Karpas-422 (cell line): ENCODE results near the gene LRRC23. TPM values are rescaled to one million over a fixed set of nuclear protein-coding genes. Genes with fewer than 3 reads are reported as not detected.
A peak's percentile ranks its signal among the peaks of the same experiment; 100 is the strongest.

Experiments
- DNase-seq: peaks from one replicate; pipeline ENCODE4 v3.0.0-alpha.2; 2015
- H2AFZ ChIP-seq: fragments of 200-600 bp; sonication (generic); 2 replicates; pipeline ENCODE4 v1.6.1; 2014; ENCODE audit warnings: antibody characterized with exemption, low read length, mixed read lengths
- H3K27ac ChIP-seq: fragments of 200-600 bp; sonication (generic); 2 replicates; pipeline ENCODE4 v1.5.1; 2014; ENCODE audit warnings: mild to moderate bottlenecking, low read length, moderate library complexity
- H3K27me3 ChIP-seq: fragments of 200-600 bp; sonication (generic); 2 replicates; pipeline ENCODE4 v1.6.1; 2014; ENCODE audit warnings: low read length, mixed read lengths
- H3K36me3 ChIP-seq: fragments of 200-600 bp; sonication (generic); 2 replicates; pipeline ENCODE4 v1.6.1; 2014; ENCODE audit warnings: low read length, mixed read lengths; ENCODE audit not compliant: insufficient read depth
- H3K4me1 ChIP-seq: fragments of 200-600 bp; sonication (generic); 2 replicates; pipeline ENCODE4 v1.6.1; 2014; ENCODE audit warnings: mild to moderate bottlenecking, low read length, mixed read lengths
- H3K4me2 ChIP-seq: fragments of 200-600 bp; sonication (generic); 2 replicates; pipeline ENCODE4 v1.6.1; 2014; ENCODE audit warnings: low read length, low read depth, mild to moderate bottlenecking; ENCODE audit not compliant: poor library complexity, severe bottlenecking
- H3K4me3 ChIP-seq: fragments of 200-600 bp; sonication (generic); 2 replicates; pipeline ENCODE4 v1.5.1; 2014; ENCODE audit warnings: mild to moderate bottlenecking, antibody characterized with exemption, low read length, mixed read lengths
- H3K79me2 ChIP-seq: fragments of 200-600 bp; sonication (generic); 2 replicates; pipeline ENCODE4 v1.6.1; 2014; ENCODE audit warnings: mild to moderate bottlenecking, low read length, mixed read lengths
- H3K9ac ChIP-seq: fragments of 200-600 bp; sonication (generic); 2 replicates; pipeline ENCODE4 v1.6.0; 2014; ENCODE audit warnings: low read length
- H3K9me2 ChIP-seq: fragments of 200-600 bp; sonication (generic), shearing (Covaris generic); replicated peaks from 2 replicates; pipeline ENCODE4 v1.6.0; 2014; ENCODE audit warnings: mild to moderate bottlenecking, low read length, moderate library complexity; ENCODE audit not compliant: insufficient read depth
- H3K9me3 ChIP-seq: fragments of 300-700, 200-600 bp; sonication (generic); 2 replicates; pipeline ENCODE4 v1.6.1; 2014; ENCODE audit warnings: low read length, mixed read lengths
- H4K20me1 ChIP-seq: fragments of 200-600 bp; sonication (generic); 2 replicates; pipeline ENCODE4 v1.6.1; 2014; ENCODE audit warnings: mild to moderate bottlenecking, antibody characterized with exemption, low read length, low read depth; ENCODE audit not compliant: insufficient read depth
- total RNA-seq: library from RNA; depleted of rRNA; stranded (reverse); fragments of >200 nt; shearing (Covaris generic); gene quantifications from 2 replicates; pipeline ENCODE4 v1.2.3, GENCODE V29; 2014; ENCODE audit warnings: low replicate concordance

LRRC23 gene
- total RNA-seq, 1 experiment from 2014 or later = 9.7 TPM

DNA sequence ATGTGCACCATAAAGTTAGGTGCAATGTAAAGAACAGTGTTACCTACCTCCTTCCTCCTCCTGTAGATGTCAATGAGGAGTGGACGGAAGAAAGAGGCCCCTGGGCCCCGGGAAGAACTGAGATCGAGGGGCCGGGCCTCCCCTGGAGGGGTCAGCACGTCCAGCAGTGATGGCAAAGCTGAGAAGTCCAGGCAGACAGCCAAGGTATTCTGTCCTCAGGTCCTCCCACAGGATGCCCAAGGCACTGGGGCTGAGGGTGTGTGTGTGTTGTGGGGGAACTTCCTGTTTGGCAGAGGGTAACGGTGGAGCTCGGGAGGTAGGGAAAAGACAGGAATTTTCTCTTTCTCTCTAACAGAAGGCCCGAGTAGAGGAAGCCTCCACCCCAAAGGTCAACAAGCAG lies 29.5 kb downstream of the LRRC23 start:
- no peak overlapping the region for H3K27ac ChIP-seq
- no peak overlapping the region for H3K9ac ChIP-seq
- H3K9me3 ChIP-seq = no peaks in the 10 kb centered on the region

DNA sequence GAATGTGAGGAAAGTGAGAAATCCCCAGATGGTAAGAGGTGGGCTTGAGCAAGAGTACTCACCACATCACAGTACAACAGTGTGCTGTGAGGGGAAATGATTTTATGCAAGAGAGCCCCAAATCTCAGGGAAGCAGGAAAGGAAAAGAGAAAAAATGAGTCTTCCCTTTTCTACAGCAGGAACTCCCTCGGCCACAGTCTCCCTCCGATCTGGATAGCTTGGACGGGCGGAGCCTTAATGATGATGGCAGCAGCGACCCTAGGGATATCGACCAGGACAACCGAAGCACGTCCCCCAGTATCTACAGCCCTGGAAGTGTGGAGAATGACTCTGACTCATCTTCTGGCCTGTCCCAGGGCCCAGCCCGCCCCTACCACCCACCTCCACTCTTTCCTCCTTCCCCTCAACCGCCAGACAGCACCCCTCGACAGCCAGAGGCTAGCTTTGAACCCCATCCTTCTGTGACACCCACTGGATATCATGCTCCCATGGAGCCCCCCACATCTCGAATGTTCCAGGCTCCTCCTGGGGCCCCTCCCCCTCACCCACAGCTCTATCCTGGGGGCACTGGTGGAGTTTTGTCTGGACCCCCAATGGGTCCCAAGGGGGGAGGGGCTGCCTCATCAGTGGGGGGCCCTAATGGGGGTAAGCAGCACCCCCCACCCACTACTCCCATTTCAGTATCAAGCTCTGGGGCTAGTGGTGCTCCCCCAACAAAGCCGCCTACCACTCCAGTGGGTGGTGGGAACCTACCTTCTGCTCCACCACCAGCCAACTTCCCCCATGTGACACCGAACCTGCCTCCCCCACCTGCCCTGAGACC lies 31.0 kb downstream of the LRRC23 start:
- no peaks in the 10 kb centered on the region for H3K9me2 ChIP-seq
- H3K27me3 ChIP-seq = no peaks in the 10 kb centered on the region
- DNase-seq = no peak
- H3K9ac ChIP-seq = peak overlapping the region; percentile 85
- peaks cover 38% of the 10 kb centered on the region for H3K4me1 ChIP-seq
- peak overlapping the region; percentile 80; the same call in 1 of the 2 replicates for H3K4me3 ChIP-seq
- peak overlapping the region; percentile 76 for H3K27ac ChIP-seq
- no peaks in the 10 kb centered on the region for H3K9me3 ChIP-seq
- peak overlapping the region; percentile 85 for H3K4me2 ChIP-seq
- no peaks in the 10 kb centered on the region for H4K20me1 ChIP-seq
- H3K79me2 ChIP-seq = peaks cover 4% of the 10 kb centered on the region
- no peak overlapping the region for H2AFZ ChIP-seq
- H3K36me3 ChIP-seq = peaks cover 9% of the 10 kb centered on the region; the same call in 1 of the 2 replicates

More for the DNA sequence above, 29.5 kb downstream of the LRRC23 start:
- no peak for DNase-seq
- peaks cover 9% of the 10 kb centered on the region; the same call in 1 of the 2 replicates for H3K36me3 ChIP-seq
- no peak overlapping the region for H2AFZ ChIP-seq
- H3K27me3 ChIP-seq = no peaks in the 10 kb centered on the region
- H3K9me2 ChIP-seq = no peaks in the 10 kb centered on the region
- H3K79me2 ChIP-seq = peaks cover 17% of the 10 kb centered on the region
- H3K4me2 ChIP-seq = no peak overlapping the region
- H4K20me1 ChIP-seq = no peaks in the 10 kb centered on the region
- peaks cover 49% of the 10 kb centered on the region for H3K4me1 ChIP-seq
- H3K4me3 ChIP-seq = no peak overlapping the region

DNA sequence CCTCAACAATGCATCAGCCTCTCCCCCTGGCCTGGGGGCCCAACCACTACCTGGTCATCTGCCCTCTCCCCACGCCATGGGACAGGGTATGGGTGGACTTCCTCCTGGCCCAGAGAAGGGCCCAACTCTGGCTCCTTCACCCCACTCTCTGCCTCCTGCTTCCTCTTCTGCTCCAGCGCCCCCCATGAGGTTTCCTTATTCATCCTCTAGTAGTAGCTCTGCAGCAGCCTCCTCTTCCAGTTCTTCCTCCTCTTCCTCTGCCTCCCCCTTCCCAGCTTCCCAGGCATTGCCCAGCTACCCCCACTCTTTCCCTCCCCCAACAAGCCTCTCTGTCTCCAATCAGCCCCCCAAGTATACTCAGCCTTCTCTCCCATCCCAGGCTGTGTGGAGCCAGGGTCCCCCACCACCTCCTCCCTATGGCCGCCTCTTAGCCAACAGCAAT lies 31.6 kb downstream of the LRRC23 start:
- H3K79me2 ChIP-seq = no peaks in the 10 kb centered on the region
- H3K4me2 ChIP-seq = peak overlapping the region; percentile 85
- no peaks in the 10 kb centered on the region for H4K20me1 ChIP-seq
- no peaks in the 10 kb centered on the region for H3K27me3 ChIP-seq
- no peak for DNase-seq
- H3K4me1 ChIP-seq = peaks cover 35% of the 10 kb centered on the region
- H3K9me2 ChIP-seq = no peaks in the 10 kb centered on the region
- no peak overlapping the region for H2AFZ ChIP-seq
- H3K9me3 ChIP-seq = no peaks in the 10 kb centered on the region
- H3K36me3 ChIP-seq = peaks cover 9% of the 10 kb centered on the region; the same call in 1 of the 2 replicates
- H3K27ac ChIP-seq = peak overlapping the region; percentile 76
- H3K9ac ChIP-seq = peak overlapping the region; percentile 85
- H3K4me3 ChIP-seq = peak overlapping the region; percentile 80

DNA sequence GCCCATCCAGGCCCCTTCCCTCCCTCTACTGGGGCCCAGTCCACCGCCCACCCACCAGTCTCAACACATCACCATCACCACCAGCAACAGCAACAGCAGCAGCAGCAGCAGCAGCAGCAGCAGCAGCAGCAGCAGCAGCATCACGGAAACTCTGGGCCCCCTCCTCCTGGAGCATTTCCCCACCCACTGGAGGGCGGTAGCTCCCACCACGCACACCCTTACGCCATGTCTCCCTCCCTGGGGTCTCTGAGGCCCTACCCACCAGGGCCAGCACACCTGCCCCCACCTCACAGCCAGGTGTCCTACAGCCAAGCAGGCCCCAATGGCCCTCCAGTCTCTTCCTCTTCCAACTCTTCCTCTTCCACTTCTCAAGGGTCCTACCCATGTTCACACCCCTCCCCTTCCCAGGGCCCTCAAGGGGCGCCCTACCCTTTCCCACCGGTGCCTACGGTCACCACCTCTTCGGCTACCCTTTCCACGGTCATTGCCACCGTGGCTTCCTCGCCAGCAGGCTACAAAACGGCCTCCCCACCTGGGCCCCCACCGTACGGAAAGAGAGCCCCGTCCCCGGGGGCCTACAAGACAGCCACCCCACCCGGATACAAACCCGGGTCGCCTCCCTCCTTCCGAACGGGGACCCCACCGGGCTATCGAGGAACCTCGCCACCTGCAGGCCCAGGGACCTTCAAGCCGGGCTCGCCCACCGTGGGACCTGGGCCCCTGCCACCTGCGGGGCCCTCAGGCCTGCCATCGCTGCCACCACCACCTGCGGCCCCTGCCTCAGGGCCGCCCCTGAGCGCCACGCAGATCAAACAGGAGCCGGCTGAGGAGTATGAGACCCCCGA lies 32.2 kb downstream of the LRRC23 start:
- Histone ChIP-seq H3K4me2 (peak overlapping the region; percentile 85), H3K27ac (peak overlapping the region; percentile 76), H3K9ac (peak overlapping the region; percentile 85), H2AFZ (no peak overlapping the region), H3K4me3 (peak overlapping the region; percentile 80), H3K9me2 (no peaks in the 10 kb centered on the region), H3K27me3 (no peaks in the 10 kb centered on the region), H3K36me3 (peaks cover 9% of the 10 kb centered on the region; the same call in 1 of the 2 replicates), H3K9me3 (no peaks in the 10 kb centered on the region), H3K79me2 (no peaks in the 10 kb centered on the region), H3K4me1 (peaks cover 35% of the 10 kb centered on the region), H4K20me1 (no peaks in the 10 kb centered on the region)
- DNase-seq = peak; percentile 86

DNA sequence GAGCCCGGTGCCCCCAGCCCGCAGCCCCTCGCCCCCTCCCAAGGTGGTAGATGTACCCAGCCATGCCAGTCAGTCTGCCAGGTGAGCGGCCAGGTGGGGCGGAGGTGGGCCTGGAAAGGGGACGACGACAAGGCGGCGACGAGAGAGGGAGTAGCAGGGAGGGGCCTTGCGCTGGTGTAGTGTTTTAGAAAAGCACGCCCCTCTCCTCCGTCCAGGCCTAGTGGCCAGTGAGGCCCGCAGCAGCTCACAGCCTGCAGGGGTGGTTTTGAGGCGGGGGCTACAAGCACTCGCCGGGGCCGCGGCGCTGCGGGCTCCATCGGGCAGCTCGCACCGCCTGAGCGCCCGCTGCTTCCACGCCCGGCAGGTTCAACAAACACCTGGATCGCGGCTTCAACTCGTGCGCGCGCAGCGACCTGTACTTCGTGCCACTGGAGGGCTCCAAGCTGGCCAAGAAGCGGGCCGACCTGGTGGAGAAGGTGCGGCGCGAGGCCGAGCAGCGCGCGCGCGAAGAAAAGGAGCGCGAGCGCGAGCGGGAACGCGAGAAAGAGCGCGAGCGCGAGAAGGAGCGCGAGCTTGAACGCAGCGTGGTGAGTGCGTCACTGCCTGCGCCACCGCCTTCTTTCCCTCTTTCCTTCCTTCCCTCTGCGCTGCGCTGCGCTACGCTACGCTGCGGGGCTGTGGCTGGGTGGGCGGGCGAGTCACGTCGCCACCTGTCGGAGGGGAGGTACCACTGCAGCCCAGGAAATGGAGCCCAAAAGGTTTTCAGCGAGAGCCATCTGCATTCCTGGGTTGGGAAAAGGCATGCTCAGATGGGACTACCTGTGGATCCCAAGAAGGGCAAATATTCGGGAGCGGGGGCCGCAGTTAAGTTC lies 33.1 kb downstream of the LRRC23 start:
- Histone ChIP-seq H3K9me2 (no peaks in the 10 kb centered on the region), H2AFZ (no peak overlapping the region; the same call in 1 of the 2 replicates), H4K20me1 (no peaks in the 10 kb centered on the region), H3K4me1 (peaks cover 33% of the 10 kb centered on the region), H3K27ac (peak overlapping the region; percentile 76), H3K79me2 (no peaks in the 10 kb centered on the region), H3K9ac (peak overlapping the region; percentile 85), H3K9me3 (no peaks in the 10 kb centered on the region), H3K4me2 (peak overlapping the region; percentile 85), H3K27me3 (no peaks in the 10 kb centered on the region), H3K36me3 (peaks cover 9% of the 10 kb centered on the region; the same call in 1 of the 2 replicates), H3K4me3 (peak overlapping the region; percentile 80)
- DNase-seq = peak; percentile 98

DNA sequence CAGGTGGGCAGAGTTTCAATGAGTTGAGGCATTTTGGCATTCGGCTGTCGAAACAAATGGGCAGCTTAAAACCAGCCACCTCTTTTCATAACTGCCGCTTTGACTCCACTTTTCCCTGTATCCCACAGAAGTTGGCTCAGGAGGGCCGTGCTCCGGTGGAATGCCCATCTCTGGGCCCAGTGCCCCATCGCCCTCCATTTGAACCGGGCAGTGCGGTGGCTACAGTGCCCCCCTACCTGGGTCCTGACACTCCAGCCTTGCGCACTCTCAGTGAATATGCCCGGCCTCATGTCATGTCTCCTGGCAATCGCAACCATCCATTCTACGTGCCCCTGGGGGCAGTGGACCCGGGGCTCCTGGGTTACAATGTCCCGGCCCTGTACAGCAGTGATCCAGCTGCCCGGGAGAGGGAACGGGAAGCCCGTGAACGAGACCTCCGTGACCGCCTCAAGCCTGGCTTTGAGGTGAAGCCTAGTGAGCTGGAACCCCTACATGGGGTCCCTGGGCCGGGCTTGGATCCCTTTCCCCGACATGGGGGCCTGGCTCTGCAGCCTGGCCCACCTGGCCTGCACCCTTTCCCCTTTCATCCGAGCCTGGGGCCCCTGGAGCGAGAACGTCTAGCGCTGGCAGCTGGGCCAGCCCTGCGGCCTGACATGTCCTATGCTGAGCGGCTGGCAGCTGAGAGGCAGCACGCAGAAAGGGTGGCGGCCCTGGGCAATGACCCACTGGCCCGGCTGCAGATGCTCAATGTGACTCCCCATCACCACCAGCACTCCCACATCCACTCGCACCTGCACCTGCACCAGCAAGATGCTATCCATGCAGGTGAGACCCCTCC lies 34.0 kb downstream of the LRRC23 start:
- no peaks in the 10 kb centered on the region for H3K9me3 ChIP-seq
- H3K36me3 ChIP-seq = peaks cover 9% of the 10 kb centered on the region; the same call in 1 of the 2 replicates
- H3K9me2 ChIP-seq = no peaks in the 10 kb centered on the region
- no peak overlapping the region for H3K27ac ChIP-seq
- H2AFZ ChIP-seq = no peak overlapping the region
- H4K20me1 ChIP-seq = no peaks in the 10 kb centered on the region
- no peaks in the 10 kb centered on the region for H3K79me2 ChIP-seq
- DNase-seq = no peak
- H3K4me1 ChIP-seq = peaks cover 40% of the 10 kb centered on the region
- H3K27me3 ChIP-seq = no peaks in the 10 kb centered on the region
- H3K9ac ChIP-seq = peak overlapping the region; percentile 58
- H3K4me3 ChIP-seq = peak overlapping the region; percentile 52
- peak overlapping the region; percentile 44 for H3K4me2 ChIP-seq

DNA sequence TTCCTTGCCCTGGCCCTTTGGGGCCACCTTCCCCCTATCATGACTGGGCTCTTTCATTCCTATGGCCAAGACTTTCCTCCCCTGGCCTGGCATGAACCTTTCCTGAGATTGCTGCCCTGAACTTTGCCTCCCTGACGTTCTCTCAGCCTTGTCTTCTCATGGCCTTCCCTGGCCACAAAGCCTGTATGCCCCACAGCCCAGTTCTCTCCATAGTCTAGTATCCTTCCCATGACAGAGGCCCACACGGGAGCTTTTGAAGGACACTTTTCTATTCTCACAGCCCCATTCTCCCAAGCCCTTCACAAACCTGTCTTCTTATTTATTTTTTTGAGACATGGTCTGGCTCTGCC lies 34.5 kb downstream of the LRRC23 start:
- Histone ChIP-seq H3K4me2 (no peak overlapping the region), H3K27me3 (no peaks in the 10 kb centered on the region), H3K36me3 (peaks cover 9% of the 10 kb centered on the region; the same call in 1 of the 2 replicates), H3K9me3 (no peaks in the 10 kb centered on the region), H3K4me1 (peaks cover 45% of the 10 kb centered on the region), H3K79me2 (no peaks in the 10 kb centered on the region), H3K4me3 (no peak overlapping the region), H2AFZ (no peak overlapping the region), H3K9me2 (no peaks in the 10 kb centered on the region), H3K9ac (no peak overlapping the region), H4K20me1 (no peaks in the 10 kb centered on the region), H3K27ac (no peak overlapping the region)
- DNase-seq = no peak
